GM19099 (cell line): ENCODE data around the gene SAMSN1.

Experiments
- POLR2A ChIP-seq: IDR thresholded peaks from 3 replicates; pipeline ENCODE4 v1.6.1; 2011; ENCODE audit warnings: low read depth; ENCODE audit not compliant: insufficient read length; ENCODE audit errors: extremely low read depth

The SAMSN1 gene

GRCh38 chr21:14526199-14526598 lies 19.9 kb downstream of the SAMSN1 start:
- TF ChIP-seq POLR2A, result no peak

GRCh38 chr21:14523234-14523633 lies 22.9 kb downstream of the SAMSN1 start:
- TF ChIP-seq POLR2A, result no peak

- TF ChIP-seq POLR2A, result no peak
Measured at GRCh38 chr21:14522736-14523135, 23.4 kb downstream of the SAMSN1 start.

GRCh38 chr21:14520535-14520934 lies 25.6 kb downstream of the SAMSN1 start:
- TF ChIP-seq POLR2A, result no peak

- no peak for TF ChIP-seq POLR2A
Measured at GRCh38 chr21:14519000-14519399, 27.1 kb downstream of the SAMSN1 start.

GRCh38 chr21:14513804-14514203 lies 32.3 kb downstream of the SAMSN1 start:
- no peak for TF ChIP-seq POLR2A

GRCh38 chr21:14500873-14501272 lies 45.2 kb downstream of the SAMSN1 start:
- TF ChIP-seq POLR2A, result no peak

- no peak for TF ChIP-seq POLR2A
Measured at GRCh38 chr21:14499316-14499715, 46.8 kb downstream of the SAMSN1 start.

- no peak for TF ChIP-seq POLR2A
Measured at GRCh38 chr21:14497825-14498224, 48.3 kb downstream of the SAMSN1 start.

GRCh38 chr21:14495075-14495474 lies 51.0 kb downstream of the SAMSN1 start:
- no peak for TF ChIP-seq POLR2A

- no peak for TF ChIP-seq POLR2A
Measured at GRCh38 chr21:14493731-14494130, 52.4 kb downstream of the SAMSN1 start.

- TF ChIP-seq POLR2A, result no peak
Measured at GRCh38 chr21:14492931-14493330, 53.2 kb downstream of the SAMSN1 start.

GRCh38 chr21:14491269-14491681 lies 54.8 kb downstream of the SAMSN1 start:
- no peak for TF ChIP-seq POLR2A

- TF ChIP-seq POLR2A, result no peak
Measured at GRCh38 chr21:14488672-14489204, 57.4 kb downstream of the SAMSN1 start.

GRCh38 chr21:14487490-14488432 lies 58.4 kb downstream of the SAMSN1 start:
- TF ChIP-seq POLR2A, result no peak

- TF ChIP-seq POLR2A, result no peak
Measured at GRCh38 chr21:14486869-14487268, 59.2 kb downstream of the SAMSN1 start.
